Measurements from ENCODE around the gene OXSM.

DNA sequence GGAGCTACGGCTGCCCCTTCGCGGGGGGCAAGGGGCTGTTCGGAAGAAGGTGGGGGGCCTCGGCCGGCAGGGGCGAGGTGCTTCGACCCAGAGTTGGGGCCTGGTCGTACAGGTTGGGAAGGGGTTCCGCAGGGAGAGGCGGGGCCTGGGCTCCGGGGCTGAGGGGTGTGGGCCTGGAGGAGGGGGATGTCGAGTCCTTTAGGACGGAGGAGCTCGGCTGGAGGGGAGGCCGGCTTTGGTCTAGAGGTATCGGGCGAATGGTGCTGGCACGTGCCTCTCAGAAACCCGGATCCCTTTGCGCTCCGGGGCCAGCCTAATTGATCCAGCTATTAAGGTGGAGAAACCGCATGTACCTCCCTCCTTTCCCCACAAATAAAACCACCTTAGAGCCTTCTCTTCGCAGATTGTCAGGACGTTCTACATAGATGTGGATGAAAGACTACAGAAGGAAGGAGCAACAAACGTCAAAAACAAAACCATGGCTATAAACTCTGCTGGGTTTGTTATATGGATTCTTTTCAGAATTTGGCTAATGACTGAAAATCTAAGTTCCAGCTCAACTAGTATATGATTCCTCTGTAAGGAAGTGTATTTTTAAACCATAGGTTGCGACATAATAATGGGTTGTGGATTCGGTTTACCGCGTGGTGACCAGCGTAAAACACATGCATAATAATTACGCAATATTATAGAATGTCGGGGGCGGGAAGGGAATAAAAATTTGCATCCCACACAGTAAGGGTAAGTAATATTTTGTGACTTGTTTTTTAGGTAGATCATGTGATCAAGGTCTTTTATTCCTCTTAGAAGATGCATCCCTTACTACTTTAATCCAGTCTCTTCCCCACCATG, 6.0 kb upstream of the OXSM start:
- TF ChIP-seq, protein P1, sequence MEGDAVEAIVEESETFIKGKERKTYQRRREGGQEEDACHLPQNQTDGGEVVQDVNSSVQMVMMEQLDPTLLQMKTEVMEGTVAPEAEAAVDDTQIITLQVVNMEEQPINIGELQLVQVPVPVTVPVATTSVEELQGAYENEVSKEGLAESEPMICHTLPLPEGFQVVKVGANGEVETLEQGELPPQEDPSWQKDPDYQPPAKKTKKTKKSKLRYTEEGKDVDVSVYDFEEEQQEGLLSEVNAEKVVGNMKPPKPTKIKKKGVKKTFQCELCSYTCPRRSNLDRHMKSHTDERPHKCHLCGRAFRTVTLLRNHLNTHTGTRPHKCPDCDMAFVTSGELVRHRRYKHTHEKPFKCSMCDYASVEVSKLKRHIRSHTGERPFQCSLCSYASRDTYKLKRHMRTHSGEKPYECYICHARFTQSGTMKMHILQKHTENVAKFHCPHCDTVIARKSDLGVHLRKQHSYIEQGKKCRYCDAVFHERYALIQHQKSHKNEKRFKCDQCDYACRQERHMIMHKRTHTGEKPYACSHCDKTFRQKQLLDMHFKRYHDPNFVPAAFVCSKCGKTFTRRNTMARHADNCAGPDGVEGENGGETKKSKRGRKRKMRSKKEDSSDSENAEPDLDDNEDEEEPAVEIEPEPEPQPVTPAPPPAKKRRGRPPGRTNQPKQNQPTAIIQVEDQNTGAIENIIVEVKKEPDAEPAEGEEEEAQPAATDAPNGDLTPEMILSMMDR (conservative IDR thresholded peaks at IDR 0.05 in 1 of 2, IDR thresholded peaks at IDR 0.05 in 1 of 2; ENCODE audit: low read depth in 1 of 2, low read length in 2 of 2): no peak
- TF ChIP-seq EZH2 (IDR thresholded peaks at IDR 0.05; ENCODE audit: low read length, missing control alignments): no peak

Measured in fibroblast of lung (primary cell).